Measurements from ENCODE around the gene NRXN3.

GRCh38 chr14:78302841-78303240 lies 132.7 kb downstream of the NRXN3 start:
- TF ChIP-seq, protein P1, sequence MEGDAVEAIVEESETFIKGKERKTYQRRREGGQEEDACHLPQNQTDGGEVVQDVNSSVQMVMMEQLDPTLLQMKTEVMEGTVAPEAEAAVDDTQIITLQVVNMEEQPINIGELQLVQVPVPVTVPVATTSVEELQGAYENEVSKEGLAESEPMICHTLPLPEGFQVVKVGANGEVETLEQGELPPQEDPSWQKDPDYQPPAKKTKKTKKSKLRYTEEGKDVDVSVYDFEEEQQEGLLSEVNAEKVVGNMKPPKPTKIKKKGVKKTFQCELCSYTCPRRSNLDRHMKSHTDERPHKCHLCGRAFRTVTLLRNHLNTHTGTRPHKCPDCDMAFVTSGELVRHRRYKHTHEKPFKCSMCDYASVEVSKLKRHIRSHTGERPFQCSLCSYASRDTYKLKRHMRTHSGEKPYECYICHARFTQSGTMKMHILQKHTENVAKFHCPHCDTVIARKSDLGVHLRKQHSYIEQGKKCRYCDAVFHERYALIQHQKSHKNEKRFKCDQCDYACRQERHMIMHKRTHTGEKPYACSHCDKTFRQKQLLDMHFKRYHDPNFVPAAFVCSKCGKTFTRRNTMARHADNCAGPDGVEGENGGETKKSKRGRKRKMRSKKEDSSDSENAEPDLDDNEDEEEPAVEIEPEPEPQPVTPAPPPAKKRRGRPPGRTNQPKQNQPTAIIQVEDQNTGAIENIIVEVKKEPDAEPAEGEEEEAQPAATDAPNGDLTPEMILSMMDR (IDR thresholded peaks at IDR 0.05): no peak
- TF ChIP-seq POLR2A (IDR thresholded peaks at IDR 0.05): no peak
